NCI-H2196 (cell line): ENCODE results near the gene ZBTB39.

Experiments
- DNase-seq: peaks from one replicate; lab custom pipeline; 2025; ENCODE audit not compliant: unreplicated experiment; lab: John Stamatoyannopoulos, UW

ZBTB39 gene

DNA sequence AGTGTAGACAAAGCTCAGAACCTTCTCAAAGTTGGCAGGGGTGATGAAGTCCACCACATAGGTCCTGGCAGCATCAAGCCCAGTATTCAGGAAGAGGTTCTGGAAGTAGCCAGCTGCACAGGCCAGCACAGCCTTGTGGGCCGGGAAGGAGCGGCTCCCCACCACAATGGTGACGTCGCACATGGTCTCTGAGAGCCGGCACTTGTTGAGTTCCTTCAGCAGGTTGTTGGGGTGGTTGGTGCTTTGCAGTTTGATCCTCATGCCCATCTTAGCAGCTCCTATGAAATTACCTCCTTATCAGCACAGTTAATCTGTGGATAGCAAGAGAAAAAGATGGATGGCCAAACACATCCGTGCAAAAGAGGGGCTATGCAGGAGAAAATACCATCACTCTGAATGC is 1.7 kb downstream of the ZBTB39 start:
- DNase-seq = no peak

DNA sequence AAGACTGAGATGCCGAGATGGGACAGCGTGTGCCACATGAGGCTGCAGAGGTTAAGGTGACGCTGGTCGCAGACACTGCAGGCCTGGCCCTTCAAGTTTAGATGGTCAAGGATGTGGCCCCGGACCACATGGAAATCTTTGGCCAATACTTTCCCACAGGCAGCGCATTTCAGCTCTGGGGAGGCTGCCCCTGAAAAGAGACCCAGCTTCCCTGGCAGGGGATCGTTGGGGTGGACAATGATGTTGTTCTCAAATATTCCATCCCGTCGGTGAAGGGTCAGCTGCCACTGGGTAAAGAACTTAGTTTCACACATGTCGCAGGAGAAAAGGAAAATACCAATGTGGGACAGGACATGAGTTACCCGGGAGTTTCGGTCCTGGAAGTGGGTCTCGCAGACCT is 3.0 kb downstream of the ZBTB39 start:
- no peak for DNase-seq

DNA sequence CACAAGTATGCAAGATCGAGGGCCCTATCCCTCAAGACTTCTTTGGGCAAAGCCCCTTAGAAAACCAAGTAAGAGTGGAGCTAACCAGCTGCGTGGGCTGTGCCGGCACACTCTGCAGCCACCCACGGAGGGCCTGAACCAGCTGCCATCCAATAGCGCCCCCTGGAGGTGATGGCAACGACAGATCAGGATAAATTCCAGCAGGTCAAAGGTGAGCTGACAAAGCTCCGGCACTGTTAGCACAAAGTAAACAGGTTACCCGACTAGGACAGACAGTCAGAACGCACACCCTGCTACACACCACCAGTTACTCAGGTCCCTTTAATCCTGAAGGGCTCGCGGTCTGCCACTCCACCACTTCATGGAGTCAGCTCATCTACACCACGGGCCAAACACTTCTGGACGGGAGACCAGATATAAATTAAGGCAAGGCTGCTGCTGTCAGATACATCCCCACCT is 4.9 kb downstream of the ZBTB39 start:
- peak; percentile 83 for DNase-seq

DNA sequence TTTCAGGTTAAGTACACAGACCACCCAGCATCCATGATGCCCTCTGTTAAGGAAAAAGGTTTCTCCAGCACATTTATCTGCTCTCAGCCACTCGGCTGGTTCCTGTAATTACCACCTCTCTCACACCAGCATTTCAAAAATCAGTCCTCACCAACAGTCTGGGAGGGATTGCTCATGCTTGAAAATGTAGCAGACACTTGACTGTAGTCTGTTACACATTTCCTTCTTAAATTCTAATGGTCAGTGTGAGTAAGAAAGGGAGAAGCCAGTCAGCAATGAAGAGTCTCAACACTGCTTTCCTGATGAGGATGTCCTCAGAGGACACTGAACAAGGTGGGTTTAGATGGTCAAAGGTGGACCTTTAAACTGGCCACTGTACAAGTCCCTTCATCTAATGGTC is 6.0 kb downstream of the ZBTB39 start:
- no peak for DNase-seq

DNA sequence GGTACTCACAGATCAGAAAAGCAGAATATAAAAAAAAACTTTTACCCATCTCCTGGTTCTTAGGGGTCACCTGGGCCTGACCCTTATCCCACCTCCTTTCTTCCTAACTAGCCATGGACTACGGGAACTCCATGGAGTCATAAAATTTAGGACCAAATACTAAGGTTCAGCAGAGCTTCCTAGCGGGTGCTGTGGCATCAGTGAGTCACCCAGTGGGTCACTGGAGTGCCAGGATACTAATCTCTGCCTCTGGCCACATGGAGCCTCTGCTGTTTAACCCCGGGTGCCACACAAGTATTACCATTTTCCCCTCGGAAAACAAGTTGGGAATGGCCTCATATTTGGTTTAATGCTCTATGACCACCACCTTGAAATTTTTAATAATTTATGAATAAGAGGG is 6.9 kb downstream of the ZBTB39 start:
- DNase-seq = no peak

DNA sequence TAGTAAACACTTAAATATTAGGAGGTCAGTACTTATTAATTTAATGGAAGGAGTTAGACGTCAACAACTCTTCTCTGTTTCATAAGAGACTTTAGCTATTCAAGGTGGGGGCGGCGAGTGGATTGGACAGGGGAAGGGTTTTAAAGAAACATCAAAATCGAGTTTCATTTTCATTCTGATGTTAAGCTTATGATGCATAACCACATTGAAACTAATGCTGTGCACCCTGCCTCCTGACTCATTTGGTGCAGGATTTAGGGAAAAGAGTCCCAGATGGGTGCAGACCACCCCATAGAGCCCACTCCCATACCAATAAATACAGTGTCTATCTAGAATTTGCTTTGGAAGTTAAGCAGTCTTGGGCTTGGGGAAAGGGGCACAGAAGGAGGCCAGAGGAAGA is 7.4 kb downstream of the ZBTB39 start:
- no peak for DNase-seq

DNA sequence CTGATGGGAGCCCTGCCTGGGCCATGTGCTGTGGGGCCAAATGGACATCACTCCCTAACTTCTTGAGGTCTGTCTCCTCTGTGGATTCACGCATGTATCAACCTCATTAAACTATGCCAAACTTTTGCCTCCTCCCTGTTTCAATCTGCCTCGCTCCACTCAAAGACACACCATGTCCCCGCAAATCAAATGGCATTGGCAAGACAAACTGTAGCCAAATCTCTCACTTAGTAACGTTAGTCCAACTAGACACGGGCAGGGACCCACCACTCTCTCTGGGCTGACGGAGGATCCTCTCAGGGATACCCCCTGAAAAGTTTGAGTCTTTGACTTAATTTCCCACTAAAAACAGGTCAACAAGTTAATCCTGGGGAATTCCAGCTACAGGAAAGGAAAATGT is 8.0 kb downstream of the ZBTB39 start:
- no peak for DNase-seq

DNA sequence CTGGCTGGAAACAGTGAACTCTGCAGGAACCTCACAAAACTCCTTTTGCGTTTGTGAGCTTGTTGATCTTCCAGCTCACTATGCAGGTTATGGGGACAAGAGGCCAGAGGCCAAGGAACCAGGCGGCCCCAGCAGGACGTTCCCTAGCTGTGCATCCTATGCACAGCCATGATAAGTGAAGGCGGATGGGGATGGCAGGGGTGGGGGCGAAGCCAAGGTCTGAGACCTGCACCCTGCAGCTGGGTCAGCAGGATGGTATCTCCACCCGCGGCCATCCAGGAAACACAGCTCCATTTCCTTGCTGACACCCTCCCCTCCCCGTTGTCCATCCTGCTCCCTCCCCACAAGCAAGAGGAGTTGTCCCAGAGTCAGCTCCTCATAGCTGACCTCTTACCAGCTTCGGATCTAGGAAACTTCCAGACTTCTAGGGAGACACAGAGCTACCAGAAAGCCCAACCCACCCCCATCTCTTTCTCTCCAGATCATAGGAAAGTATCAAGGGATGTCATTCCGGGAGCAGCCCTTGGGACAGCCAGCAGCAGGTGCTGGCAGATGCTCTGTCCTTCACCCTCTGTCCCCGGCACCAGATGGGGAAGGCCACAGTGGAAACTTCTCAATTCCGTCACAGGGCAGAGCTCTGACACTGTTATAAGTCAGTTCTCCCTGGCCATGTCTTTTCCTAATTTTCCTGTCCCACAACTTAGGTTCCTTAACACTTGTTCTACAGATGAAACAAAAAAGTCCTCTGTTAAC is 9.4 kb downstream of the ZBTB39 start:
- DNase-seq = no peak

DNA sequence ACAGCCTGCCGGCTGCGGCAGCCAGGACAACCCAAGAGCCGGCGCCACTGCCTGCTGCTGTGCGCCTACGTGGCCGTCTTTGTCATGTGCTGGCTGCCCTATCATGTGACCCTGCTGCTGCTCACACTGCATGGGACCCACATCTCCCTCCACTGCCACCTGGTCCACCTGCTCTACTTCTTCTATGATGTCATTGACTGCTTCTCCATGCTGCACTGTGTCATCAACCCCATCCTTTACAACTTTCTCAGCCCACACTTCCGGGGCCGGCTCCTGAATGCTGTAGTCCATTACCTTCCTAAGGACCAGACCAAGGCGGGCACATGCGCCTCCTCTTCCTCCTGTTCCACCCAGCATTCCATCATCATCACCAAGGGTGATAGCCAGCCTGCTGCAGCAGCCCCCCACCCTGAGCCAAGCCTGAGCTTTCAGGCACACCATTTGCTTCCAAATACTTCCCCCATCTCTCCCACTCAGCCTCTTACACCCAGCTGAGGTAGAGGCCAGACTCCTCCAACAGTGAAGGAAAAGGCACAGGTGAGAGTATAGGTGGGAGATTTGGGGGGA is 10.3 kb downstream of the ZBTB39 start:
- DNase-seq = no peak

DNA sequence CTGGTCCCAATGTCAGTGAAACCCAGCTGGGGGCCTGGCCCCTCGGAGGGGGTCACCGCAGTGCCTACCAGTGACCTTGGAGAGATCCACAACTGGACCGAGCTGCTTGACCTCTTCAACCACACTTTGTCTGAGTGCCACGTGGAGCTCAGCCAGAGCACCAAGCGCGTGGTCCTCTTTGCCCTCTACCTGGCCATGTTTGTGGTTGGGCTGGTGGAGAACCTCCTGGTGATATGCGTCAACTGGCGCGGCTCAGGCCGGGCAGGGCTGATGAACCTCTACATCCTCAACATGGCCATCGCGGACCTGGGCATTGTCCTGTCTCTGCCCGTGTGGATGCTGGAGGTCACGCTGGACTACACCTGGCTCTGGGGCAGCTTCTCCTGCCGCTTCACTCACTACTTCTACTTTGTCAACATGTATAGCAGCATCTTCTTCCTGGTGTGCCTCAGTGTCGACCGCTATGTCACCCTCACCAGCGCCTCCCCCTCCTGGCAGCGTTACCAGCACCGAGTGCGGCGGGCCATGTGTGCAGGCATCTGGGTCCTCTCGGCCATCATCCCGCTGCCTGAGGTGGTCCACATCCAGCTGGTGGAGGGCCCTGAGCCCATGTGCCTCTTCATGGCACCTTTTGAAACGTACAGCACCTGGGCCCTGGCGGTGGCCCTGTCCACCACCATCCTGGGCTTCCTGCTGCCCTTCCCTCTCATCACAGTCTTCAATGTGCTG is 11.0 kb downstream of the ZBTB39 start:
- no peak for DNase-seq

DNA sequence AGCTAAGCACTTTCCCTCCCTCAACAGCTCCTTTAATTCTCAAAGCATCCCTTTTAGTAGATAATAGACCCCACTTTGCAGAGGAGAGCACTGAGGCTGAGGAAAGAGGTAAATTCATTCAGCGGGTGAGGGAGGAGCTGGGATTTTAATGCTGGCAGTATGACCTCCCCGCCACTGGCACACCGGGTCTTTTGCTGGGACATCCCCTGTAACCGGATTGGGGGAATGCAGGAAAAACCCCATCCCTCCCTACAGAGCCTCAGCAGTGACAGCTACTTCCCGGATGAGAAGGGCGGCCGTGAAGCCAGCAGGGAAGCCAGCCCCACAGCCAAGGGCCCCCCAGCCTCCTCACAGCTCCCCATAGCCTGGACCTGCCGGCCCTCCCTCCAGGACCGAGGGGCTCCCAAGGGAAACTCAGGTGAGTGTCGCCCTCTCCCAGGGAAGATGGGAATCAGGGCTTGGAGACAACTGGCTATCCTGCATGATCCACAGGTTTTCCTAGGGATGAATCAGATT is 12.1 kb downstream of the ZBTB39 start:
- DNase-seq = no peak

DNA sequence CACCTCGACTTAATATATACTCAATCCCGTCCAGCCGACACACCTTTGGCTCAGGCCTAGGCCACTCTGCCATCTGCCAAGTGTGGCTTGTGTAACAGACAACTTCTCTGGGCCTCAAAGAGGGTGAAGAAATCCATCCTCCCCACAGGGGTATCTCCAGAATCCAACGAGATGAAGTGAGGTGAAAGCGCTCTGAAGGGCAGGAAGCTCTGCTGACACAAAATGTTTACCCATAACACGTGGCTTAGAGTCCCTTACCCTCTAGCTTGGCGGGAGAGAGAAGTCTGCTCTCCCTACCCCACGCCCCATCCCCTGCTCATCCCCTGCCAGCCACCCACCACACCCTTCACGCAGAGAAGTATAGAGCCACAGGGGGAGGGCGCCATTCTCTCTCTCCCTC is 13.0 kb downstream of the ZBTB39 start:
- DNase-seq = no peak

DNA sequence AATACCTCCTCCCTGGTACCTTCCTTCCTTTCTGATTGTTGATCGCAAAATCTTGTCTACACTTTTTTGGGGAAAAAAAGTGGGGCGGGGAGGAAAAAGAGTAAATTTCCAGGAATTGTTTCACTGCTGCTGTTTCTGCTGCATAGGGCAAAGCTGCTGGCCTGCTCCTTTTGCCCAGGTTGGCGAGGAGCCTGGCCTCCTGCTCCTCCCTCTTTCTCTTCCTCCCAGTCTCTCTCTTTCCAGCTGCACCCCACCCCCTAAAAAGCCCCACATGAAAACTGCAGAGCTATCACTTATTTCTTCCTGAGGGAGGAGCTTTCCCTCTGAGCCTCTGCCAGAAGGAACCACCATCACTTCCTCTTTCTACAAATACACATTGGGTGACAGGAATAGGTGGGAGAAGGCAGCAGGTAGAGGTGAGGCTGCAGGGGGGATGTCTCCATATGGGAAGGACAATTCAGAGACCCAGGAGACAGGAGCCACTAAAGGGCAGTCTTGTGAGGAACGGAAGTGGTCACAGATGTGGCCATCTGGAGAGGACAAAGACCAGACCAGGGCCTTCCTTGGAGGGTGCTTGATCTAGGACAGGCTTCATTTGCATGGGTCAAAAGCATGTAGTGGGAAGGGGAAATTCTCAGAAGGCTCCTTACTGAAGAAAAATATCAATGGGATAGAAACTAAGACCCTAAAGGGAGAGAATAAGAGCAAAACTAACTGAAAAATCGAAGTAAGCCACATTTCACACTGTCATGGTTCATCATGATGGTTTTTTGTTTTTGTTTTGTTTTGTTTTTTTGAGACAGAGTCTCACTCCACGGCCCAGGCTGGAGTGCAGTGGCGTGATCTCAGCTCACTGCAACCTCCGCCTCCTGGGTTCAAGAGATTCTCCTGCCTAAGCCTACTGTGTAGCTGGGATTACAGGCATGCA is 14.8 kb downstream of the ZBTB39 start:
- DNase-seq = peak; percentile 40

DNA sequence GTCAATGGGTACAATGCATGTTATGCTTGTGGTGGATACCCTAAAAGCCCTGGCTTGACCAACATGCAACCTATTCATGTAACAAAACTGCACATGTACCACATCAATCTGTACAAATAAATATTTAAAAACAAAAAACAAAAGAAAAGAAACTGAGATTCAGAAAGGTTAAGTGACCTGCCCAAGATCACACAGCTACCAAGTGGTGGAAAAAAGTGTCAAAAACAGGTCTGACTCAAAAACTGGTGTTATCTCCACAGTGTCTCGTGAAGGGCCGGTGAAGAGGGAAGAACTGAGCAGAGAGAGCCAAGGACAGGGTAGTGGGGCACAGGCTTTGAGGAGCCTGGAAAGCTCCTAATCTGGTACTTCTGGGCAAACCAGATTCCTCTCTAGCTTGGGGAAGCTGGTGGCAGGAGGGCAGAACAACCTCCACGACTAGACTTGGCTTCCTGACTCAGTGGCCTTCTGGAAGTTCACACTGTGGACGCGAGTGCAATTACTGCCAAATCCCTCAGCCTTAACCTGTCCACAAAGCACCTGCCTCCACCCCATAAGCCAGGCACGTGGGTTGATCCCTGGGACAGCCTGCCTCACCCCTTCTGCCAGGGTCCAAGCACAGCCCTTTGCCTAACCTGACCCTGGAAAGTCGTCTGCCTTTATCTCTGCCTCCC is 15.6 kb downstream of the ZBTB39 start:
- no peak for DNase-seq

DNA sequence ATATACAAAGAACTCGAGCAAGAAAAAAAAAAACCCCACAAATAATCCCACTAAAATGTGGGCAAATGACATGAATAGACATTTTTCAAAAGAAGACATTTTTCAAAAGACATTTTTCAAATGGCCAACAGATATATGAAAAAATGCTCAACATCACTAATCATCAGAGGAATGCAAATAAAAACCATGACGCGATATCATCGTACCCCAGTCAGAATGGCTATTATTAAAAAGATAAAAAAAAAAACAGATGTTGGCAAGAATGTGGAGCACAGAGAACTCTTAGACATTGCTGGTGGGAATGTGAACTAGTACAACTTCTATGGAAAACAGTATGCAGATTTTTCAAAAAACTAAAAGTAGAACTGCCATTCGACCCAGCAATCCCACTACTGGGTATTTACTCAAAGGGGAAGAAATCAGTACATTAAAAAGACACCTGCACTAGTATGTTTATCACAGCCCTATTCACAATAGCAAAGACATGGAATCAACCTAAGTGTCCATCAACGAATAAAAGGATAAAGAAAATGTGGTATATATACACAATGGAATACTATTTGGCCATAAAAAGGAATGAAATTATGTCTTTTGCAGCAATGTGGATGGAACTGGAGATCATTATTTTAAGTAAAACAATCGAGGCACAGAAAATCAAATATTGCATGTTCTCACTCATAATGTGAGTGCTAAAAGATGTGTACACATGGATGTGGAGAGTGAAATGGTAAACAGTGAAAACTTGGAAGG is 16.3 kb downstream of the ZBTB39 start:
- DNase-seq = no peak

DNA sequence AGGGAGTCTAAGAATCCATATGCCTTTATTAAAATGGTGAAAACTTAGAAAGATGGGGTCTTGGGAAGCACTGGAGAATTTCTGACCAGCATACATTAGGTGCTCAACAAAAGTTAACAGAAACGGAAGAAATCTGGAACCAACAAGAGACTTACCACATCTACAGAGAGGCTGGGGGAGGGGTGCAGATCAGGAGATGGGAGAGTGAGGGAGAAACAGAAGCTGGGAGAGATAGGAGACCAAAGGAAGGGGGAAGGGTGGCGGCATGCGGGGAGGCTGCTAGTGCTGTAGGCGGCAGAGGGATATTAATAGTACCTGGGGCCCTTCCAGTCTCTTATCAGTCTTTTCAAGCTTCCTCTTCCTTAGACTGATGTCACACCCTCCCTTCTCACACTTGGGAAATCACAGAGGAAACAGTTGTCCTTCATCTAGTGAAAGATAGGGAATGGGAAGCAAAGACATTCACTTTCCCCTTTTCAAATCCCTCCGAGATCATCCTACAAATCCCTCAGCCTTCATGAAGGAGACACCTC is 18.1 kb downstream of the ZBTB39 start:
- DNase-seq = no peak

DNA sequence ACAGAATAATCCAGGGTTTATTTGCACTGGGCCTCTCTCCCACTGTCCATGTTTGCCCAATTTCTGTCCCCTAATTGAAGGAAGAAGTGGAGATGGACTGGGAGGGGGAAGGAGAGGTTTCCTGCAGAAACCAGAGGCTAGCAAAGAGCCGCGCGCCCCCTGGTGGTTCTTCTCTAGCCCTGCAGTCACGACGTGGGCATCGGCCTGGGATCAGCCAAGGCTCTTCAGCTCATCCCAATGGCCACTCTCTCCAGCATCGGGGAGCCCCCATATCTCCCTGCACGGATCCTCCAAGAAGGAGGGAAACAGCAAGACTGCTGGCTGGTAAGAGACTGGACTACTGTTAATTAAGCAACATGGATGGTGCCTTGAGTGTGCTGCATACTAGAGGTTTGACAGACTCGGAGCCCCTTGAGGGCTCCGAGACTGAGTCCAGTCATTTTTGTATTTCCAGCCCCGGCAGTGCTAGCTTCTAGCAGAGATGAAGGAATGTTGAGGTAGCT is 18.7 kb downstream of the ZBTB39 start:
- DNase-seq = peak; percentile 85

DNA sequence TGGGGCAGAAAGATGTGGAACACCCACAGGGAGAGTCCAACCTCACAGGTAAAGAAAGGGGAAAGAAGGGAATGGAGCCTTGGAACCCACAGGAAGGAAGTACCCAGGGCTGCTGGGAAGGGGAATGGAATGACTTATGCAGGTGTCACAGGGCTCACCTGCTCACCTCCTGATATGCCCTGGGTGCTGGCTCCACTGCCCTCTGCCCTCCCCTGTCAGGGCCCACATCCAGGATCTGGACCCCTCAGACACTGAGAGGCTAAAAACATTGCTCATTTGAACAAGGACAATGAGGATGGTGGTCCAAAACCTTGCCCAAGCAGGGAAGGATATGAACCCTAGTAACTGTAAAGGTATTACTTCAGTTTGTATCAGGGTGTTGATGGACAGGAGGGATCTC is 19.3 kb downstream of the ZBTB39 start:
- DNase-seq = no peak

DNA sequence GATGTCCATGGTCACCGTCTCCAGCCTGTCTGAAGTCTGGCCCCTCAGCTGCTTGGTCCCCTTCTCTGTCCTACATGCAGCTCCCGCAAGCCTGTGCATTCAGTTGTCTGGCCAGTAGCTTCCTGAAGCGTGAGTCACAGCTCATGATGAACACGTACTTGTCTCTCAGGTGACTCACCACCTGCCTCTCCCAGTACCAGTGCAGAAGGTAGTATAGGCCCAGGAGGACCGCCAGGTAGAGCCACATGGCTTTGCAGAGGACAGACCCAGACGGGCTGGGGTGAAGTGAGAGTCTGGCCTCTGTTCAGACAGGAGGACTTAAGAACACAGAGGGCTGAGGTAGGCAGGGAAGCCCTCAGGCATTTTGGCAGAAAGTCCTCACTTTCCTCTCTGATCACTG is 20.6 kb downstream of the ZBTB39 start:
- DNase-seq = peak; percentile 60
